CD4-positive, alpha-beta T cell treated with Interleukin-4 for 1 hour (primary cell): ENCODE data around the gene NLGN3.
A peak's percentile ranks its signal among the peaks of the same experiment; 100 is the strongest.
"Not testable (repeated sequence)": the region's sequence is repeated elsewhere in the genome, so short reads cannot be mapped to it uniquely, and the experiment has no call there.

Source experiments
- DNase-seq, 2 donors: peaks; one replicate each; pipeline ENCODE4 v3.0.0-alpha.2; 2020 to 2022

NLGN3 gene

GRCh38 chrX:71173440-71173839 lies 28.8 kb downstream of the NLGN3 start:
- DNase-seq, result no peak

DNA sequence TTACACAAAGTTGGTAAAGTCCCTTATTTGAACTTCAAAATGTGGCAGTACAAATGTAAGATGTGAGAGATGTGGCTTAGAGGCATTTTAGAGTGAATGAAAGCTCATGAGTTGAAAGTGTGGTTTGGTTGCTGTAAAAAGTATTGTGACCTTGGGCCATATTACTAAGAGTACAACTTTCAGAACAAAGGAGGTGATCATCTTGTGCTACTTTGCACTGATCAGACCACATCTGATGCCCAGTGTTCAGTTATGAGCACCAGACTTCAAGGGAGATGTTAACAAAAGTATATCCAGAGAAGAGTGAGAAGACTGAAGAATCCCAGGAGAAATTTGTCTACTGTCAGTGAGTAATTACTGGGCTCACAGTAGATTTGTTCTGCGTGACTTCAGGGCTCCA lies 30.2 kb downstream of the NLGN3 start:
- DNase-seq, result no peak

- DNase-seq, result no peak
Observed at GRCh38 chrX:71175531-71175930, 30.9 kb downstream of the NLGN3 start.

- DNase-seq, result no peak
Observed at GRCh38 chrX:71177327-71177726, 32.7 kb downstream of the NLGN3 start.

DNA sequence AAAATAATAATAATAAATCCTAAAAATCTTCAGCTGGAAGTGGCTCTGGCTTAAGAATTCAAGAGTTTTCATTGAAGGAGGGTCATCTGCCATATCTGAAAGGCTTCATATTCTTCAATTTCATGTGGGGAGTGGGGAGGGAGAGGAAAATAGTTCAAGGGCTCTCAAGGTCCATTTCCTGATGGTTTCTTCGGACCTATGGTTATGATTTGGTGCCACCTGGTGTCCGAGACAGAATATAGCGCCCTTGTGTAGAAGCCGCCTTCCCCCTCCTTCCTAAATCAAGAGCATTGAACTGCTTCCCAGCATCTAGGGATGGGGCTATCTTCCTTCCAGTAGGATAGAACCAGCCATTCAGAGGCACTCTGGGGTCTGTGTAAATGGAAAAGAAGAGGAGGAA lies 34.3 kb downstream of the NLGN3 start:
- peak; percentile 61 to 62 for DNase-seq

DNA sequence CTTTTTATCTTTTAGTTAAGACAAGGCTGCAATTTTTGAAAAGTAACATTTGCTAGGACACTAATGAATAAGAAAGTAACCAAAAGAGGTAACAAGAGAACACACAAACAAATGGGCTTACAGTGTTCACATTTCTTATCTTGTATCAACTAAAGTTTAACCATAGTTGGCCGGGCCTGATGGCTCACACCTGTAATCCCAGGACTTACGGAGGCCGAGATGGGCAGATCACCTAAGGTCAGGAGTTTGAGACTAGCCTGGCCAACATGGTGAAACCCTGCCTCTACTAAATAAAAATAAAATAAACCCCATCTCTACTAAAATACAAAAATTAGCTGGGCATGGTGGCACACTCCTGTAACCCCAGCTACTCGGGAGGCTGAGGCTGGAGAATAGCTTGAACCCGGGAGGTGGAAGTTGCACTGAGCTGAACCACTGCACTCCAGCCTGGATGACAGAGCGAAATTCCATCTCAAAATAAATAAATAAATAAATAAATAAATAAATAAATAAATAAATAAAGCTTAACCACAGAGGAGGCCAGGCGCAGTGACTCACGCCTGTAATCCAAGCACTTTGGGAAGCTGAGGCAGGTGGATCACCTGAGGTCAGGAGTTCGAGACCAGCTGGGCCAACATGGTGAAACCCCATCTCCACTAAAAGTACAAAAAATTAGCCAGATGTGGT lies 36.1 kb downstream of the NLGN3 start:
- DNase-seq, result not testable (repeated sequence)

GRCh38 chrX:71181558-71181909 lies 36.9 kb downstream of the NLGN3 start:
- DNase-seq, result peak; percentile 55 to 72

GRCh38 chrX:71181910-71182799 lies 37.5 kb downstream of the NLGN3 start:
- peak; percentile 89 to 90 for DNase-seq

DNA sequence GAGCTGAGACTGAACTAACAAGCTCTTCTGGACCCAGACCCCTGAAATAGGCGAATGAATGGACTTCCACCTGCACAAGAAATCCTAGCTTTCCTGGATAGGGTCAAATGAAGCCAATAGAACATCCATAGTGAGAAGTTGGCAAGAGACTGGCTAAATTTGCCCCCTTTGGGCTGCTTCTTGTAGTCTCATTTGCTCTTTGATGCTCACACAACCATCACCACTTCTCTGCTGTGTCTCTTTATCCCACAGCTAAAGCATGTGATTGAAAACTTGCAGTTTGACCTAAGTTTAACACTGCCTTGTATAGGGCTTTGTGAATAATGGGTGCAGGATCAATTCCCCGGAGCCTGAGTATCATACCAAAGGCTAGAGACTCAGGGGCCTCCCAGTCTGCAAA lies 38.2 kb downstream of the NLGN3 start:
- DNase-seq, result no peak

DNA sequence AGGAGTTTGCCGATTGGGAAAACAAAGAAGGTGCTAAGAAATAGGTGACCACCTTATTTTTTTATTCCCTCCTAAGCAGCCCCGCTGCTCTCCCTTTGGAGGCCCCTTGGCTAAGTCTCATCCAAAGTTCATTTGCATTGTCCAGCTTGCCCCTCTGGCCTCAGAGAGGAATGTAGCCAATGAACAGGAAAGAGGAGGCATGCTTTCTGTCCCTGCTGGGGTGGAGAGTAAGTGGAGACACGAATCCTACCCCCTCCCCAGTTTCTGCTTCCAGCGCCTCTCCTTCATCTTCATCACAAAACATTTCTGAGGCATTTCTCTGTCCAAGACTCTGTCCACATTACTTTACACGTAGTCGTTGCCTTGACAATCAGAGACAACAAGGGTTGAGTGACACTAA lies 38.7 kb downstream of the NLGN3 start:
- DNase-seq, result no peak

DNA sequence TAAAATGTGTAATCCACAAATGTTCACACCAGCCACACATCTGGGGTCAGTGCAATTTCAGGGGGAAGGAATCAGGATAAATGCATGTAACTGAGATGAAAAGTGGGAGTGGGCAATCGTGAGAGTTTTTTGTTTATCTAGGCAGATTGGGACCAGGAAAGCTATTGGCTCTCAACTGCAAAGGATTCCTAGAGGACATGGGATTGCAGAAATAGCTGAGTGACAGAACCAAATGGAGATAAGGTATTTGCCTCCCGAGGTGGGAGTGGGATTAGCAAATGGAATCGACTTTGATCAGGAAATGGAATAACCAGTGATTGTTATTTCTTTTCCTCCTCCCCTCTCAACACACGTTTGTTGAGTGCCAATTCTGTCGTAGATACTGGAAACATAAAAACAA lies 39.5 kb downstream of the NLGN3 start:
- no peak for DNase-seq

GRCh38 chrX:71184803-71185495 lies 40.3 kb downstream of the NLGN3 start:
- no peak for DNase-seq

- no peak for DNase-seq
Observed at GRCh38 chrX:71191248-71191647, 46.6 kb downstream of the NLGN3 start.

DNA sequence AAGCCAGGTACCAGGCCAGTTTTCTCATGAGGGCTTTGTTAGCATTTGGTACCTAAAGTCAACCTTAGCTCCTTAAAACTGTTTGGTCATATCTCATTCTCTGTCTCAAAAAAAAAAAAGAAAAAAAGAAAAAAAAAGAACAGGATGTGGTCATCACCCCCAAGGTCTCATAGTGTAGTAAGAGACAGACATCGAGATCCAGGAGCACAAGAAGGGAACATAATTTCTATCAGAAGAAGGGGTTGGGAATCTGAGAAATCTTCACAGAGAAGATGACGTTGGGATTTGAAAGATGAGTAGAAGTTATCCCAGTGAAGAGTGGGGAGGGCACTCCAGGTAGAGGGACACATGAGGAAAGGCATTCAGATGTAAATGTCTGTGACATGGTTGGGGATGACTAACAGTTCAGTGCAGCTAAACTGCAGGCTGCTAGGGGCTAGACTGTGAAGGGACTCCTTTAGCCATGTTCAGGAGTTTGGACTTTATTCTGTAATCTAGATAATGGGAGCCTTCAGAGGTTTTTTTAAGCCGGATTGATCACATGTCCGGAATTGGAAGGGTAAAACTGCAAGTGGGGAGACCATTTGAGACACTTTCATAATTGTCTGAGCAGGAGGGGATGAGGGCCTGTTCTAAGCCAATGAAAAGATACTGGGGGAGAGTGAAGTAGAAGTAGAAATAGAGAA lies 51.5 kb downstream of the NLGN3 start:
- peak in 1 of 2 donors; percentile 37 for DNase-seq

DNA sequence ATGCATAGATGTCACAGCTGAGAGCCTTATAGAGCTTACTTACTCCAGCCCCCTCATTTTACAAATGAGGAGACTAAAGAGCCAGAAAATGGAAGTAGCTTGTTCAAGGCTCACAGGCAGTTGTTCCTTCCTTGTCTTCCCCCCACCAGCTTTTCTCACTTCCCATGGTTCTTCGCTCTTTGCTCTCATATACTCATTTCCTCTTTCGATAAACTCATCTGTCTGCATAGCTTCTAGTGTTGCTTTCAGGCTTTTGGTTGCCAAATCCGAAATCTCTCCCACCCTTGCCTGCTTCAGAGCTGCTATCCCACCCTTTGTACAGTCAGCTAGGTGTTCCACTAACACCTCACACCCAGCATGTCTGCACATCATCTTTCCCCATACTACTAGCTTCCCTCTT lies 53.4 kb downstream of the NLGN3 start:
- peak in 1 of 2 donors; percentile 22 for DNase-seq

GRCh38 chrX:71199252-71200008 lies 54.8 kb downstream of the NLGN3 start:
- no peak for DNase-seq

DNA sequence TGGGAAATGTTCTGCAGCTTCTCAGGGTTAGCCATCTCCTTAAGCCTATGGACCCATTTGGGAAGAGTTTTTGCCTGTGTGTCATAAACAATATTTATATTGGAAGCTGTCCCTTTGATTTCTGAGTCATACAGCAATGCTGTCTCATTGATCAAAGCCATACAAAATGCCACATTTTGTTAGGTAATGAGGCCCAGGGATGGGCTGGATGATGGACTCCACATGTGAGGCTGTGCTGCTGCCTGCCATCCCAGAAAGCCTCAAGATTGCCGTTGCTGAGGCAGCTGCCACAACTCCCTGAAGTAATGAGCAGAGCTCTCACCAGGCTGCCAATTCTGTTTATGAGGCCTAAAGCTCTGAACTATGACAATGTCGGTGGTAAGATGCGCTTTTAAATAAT lies 66.2 kb downstream of the NLGN3 start:
- DNase-seq, result no peak

GRCh38 chrX:71212536-71212935 lies 67.9 kb downstream of the NLGN3 start:
- no peak for DNase-seq

DNA sequence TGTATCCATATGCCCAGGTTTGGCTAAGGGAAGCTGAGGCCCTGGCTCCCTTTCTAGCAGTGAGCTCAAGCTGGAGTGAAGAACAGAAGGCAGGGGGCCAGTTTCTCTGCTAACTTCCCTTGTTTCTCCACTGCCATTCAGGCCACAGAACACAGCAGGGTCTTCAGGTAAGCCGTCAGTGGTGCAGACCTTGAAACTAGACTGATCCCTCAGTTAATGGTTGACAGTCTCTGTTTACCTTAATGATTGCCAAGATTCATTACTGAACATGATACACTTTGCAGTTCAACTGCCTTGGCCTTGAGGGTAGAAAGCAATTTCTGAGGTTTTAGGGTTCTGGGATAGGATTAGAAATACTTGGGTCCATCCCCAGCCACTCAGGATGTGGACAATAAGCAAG lies 69.5 kb downstream of the NLGN3 start:
- no peak for DNase-seq

DNA sequence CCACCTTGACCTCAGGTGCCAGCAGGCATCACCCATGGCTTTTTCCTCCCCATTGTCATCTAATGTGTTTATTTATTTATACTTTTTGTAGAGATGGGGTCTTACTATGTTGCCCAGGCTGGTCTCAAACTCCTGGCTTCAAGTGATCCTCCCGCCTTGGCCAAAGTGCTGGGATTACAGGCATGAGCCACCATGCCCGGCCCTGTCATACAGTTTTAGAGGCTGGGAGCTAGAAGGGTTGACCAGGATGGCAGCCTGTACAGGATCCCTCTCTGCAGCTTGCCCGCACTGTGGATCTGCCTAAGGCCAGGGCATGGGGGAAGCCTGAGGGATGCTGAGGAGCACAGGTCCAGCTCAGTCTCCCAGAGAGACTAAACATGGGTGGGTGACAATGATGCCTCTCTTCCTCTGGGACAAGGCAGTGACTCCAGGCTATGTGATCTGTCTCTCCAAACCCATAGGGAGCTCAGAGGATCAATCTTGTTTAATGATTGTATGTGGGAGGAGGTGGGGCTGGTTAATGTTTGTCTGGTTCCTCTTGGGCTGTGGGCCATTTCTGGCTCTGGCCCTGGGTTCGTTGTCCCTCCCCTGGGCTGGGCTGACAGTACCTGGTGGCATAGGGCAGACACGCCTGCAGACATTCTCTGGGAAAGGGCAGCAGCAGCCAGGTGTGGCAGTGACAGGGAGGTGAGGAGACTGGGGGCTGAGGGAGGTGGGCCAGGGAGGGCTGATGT lies 70.1 kb downstream of the NLGN3 start:
- no peak for DNase-seq

- no peak for DNase-seq
Observed at GRCh38 chrX:71215338-71215912, 70.8 kb downstream of the NLGN3 start.
